H1 (cell line): ENCODE results near the gene ANKFY1. TPM values are rescaled to one million over a fixed set of nuclear protein-coding genes. Genes with fewer than 3 reads are reported as not detected.

Source experiments
- CTCF ChIA-PET: fragments of 300-600 bp; sonication (Branson Sonifier 250); formaldehyde crosslinking; loops from one replicate; lab custom pipeline; 2021; ENCODE audit not compliant: partially characterized antibody; lab: Charles Lee
- POLR2A ChIA-PET: fragments of 300-600 bp; sonication (Branson Sonifier 250); formaldehyde crosslinking; loops from one replicate; lab custom pipeline; 2021; ENCODE audit warnings: inconsistent platforms; ENCODE audit not compliant: partially characterized antibody; lab: Charles Lee
- DNase-seq, 2 experiments: peaks; one replicate each; pipeline versions ENCODE4 v3.0.0 to v3.0.0-alpha.2; 2010 to 2022; ENCODE audit warnings: low spot score in 2 of 2, low read depth in 1 of 2, mixed read lengths in 1 of 2
- FAIRE-seq: peaks from 2 replicates; lab custom pipeline; 2011; peaks lifted over from hg19 to GRCh38; lab: Jason Lieb, UNC
- H2AFZ ChIP-seq: 2 replicates; pipeline ENCODE4 v1.8.1; 2012; ENCODE audit warnings: low read length, inconsistent platforms
- H2AK5ac ChIP-seq: 2 replicates; pipeline ENCODE4 v1.6.1; 2013; ENCODE audit warnings: low read depth, low read length
- H2BK120ac ChIP-seq: replicated peaks from 2 replicates; pipeline ENCODE3; 2013; ENCODE audit warnings: low read depth, low read length, inconsistent platforms
- H2BK12ac ChIP-seq: 2 replicates; pipeline ENCODE4 v1.6.1; 2013; ENCODE audit warnings: low read depth, low read length
- H2BK15ac ChIP-seq: 2 replicates; pipeline ENCODE4 v1.6.1; 2013; ENCODE audit warnings: low read length
- H2BK20ac ChIP-seq: 2 replicates; pipeline ENCODE4 v1.6.1; 2013; ENCODE audit warnings: low read length
- H2BK5ac ChIP-seq: 2 replicates; pipeline ENCODE4 v1.6.1; 2013; ENCODE audit warnings: low read depth, low read length
- H3K14ac ChIP-seq: 2 replicates; pipeline ENCODE4 v1.6.1; 2013; ENCODE audit warnings: inconsistent platforms; ENCODE audit not compliant: insufficient read length
- H3K18ac ChIP-seq: 2 replicates; pipeline ENCODE4 v1.6.1; 2013; ENCODE audit warnings: low read length; ENCODE audit errors: extremely low read depth
- H3K23ac ChIP-seq: 2 replicates; pipeline ENCODE4 v1.6.1; 2013; ENCODE audit warnings: inconsistent platforms; ENCODE audit not compliant: insufficient read length
- H3K23me2 ChIP-seq: 2 replicates; pipeline ENCODE4 v1.6.1; 2013; ENCODE audit warnings: low read depth, low read length
- H3K27ac ChIP-seq: 2 replicates; pipeline ENCODE4 v1.6.1; 2011; ENCODE audit warnings: low read depth, low read length, inconsistent platforms
- H3K27me3 ChIP-seq, 4 experiments: replicated peaks in 1 of 4; 1 replicate in 1 of 4; 2 replicates in 3 of 4; pipeline versions ENCODE4 v1.6.1 to v1.8.1; 2011 to 2013; ENCODE audit warnings: low read length in 3 of 4, mild to moderate bottlenecking in 3 of 4, inconsistent platforms in 2 of 4, mixed read lengths in 2 of 4, moderate library complexity in 1 of 4; ENCODE audit not compliant: control insufficient read depth in 3 of 4, insufficient read depth in 3 of 4; ENCODE audit errors: extremely low read depth in 1 of 4
- H3K36me3 ChIP-seq, 4 experiments: 2 replicates each; pipeline versions ENCODE4 v1.6.1 to v1.8.1; 2011 to 2013; ENCODE audit warnings: mild to moderate bottlenecking in 4 of 4, low read length in 3 of 4, moderate library complexity in 2 of 4, control low read depth in 1 of 4, inconsistent platforms in 1 of 4; ENCODE audit not compliant: insufficient read depth in 4 of 4, control insufficient read depth in 2 of 4
- H3K4ac ChIP-seq: replicated peaks from 2 replicates; pipeline ENCODE3; 2013; ENCODE audit warnings: low read length, low read depth, mixed read lengths, inconsistent platforms; ENCODE audit not compliant: insufficient read length
- H3K4me1 ChIP-seq, 4 experiments: replicated peaks in 1 of 4; 1 replicate in 1 of 4; 2 replicates in 3 of 4; pipeline versions ENCODE4 v1.6.1 to v1.8.1; 2011 to 2013; ENCODE audit warnings: low read length in 3 of 4, inconsistent platforms in 2 of 4, mixed read lengths in 1 of 4; ENCODE audit not compliant: insufficient read depth in 4 of 4, control insufficient read depth in 3 of 4
- H3K4me2 ChIP-seq, 2 experiments: 2 replicates each; pipeline versions ENCODE4 v1.6.1 to v1.8.1; 2011 to 2013; ENCODE audit warnings: low read depth in 2 of 2, low read length in 2 of 2, control low read depth in 1 of 2, inconsistent platforms in 1 of 2, mild to moderate bottlenecking in 1 of 2; ENCODE audit not compliant: insufficient read depth in 1 of 2
- H3K4me3 ChIP-seq, 4 experiments: fragments of 200-600, 300-600 bp in 1 of 4; sonication (generic), shearing (Covaris generic), sonication (Bioruptor Twin) in 1 of 4; 2 replicates each; pipeline versions ENCODE4 v1.5.1 to v1.8.1; 2011 to 2016; ENCODE audit warnings: low read length in 4 of 4, low read depth in 3 of 4, control low read depth in 2 of 4, inconsistent platforms in 2 of 4, mild to moderate bottlenecking in 2 of 4, mixed read lengths in 1 of 4, moderate library complexity in 1 of 4; ENCODE audit not compliant: insufficient read depth in 2 of 4; ENCODE audit errors: extremely low read depth in 1 of 4
- H3K56ac ChIP-seq: replicated peaks from 2 replicates; pipeline ENCODE3; 2013; ENCODE audit warnings: low read depth, mild to moderate bottlenecking, mixed read lengths, low read length, inconsistent platforms; ENCODE audit not compliant: insufficient read length
- H3K79me1 ChIP-seq: 2 replicates; pipeline ENCODE4 v1.6.1; 2013; ENCODE audit warnings: low read depth, low read length, control low read depth
- H3K79me2 ChIP-seq, 2 experiments: 2 replicates each; pipeline versions ENCODE4 v1.6.1 to v1.8.1; 2012 to 2013; ENCODE audit warnings: low read length in 2 of 2, mild to moderate bottlenecking in 2 of 2, inconsistent platforms in 1 of 2; ENCODE audit not compliant: insufficient read depth in 2 of 2, control insufficient read depth in 1 of 2
- H3K9ac ChIP-seq, 4 experiments: replicated peaks in 1 of 4; 1 replicate in 1 of 4; 2 replicates in 3 of 4; pipeline versions ENCODE4 v1.6.1 to v1.8.1; 2011 to 2013; ENCODE audit warnings: low read depth in 3 of 4, low read length in 3 of 4, control low read depth in 2 of 4, mild to moderate bottlenecking in 2 of 4, moderate library complexity in 2 of 4, inconsistent platforms in 1 of 4; ENCODE audit errors: extremely low read depth in 1 of 4
- H3K9me3 ChIP-seq, 2 experiments: 2 replicates each; pipeline versions ENCODE4 v1.6.1 to v1.8.1; 2012 to 2013; ENCODE audit warnings: mild to moderate bottlenecking in 2 of 2, moderate library complexity in 2 of 2, control low read depth in 1 of 2, inconsistent platforms in 1 of 2, low read depth in 1 of 2, low read length in 1 of 2, mixed read lengths in 1 of 2; ENCODE audit not compliant: insufficient read depth in 2 of 2
- H4K20me1 ChIP-seq, 2 experiments: replicated peaks in 1 of 2; 2 replicates each; pipeline versions ENCODE3 to v1.8.1; 2011 to 2013; ENCODE audit warnings: inconsistent platforms in 2 of 2, low read length in 2 of 2, mild to moderate bottlenecking in 1 of 2; ENCODE audit not compliant: insufficient read depth in 2 of 2, control insufficient read depth in 1 of 2
- H4K5ac ChIP-seq: 2 replicates; pipeline ENCODE4 v1.6.1; 2013; ENCODE audit warnings: low read length, low read depth, mixed read lengths, inconsistent platforms; ENCODE audit not compliant: insufficient read length
- H4K8ac ChIP-seq: 2 replicates; pipeline ENCODE4 v1.8.0; 2013; ENCODE audit warnings: mild to moderate bottlenecking, moderate library complexity, low read length, inconsistent platforms; ENCODE audit not compliant: insufficient read depth; ENCODE audit errors: extremely low read depth
- H4K91ac ChIP-seq: replicated peaks from 2 replicates; pipeline ENCODE3; 2013; ENCODE audit warnings: low read length, mixed read lengths, inconsistent platforms; ENCODE audit not compliant: insufficient read length
- CHD1 ChIP-seq: IDR thresholded peaks from 2 replicates; pipeline ENCODE4 v1.6.1; 2012; ENCODE audit warnings: low read depth, low read length, improper control_type of control experiment
- CTBP2 ChIP-seq: IDR thresholded peaks from 2 replicates; pipeline ENCODE4 v1.7.0; 2011; ENCODE audit warnings: borderline replicate concordance, mild to moderate bottlenecking, moderate library complexity, mixed read lengths, low read length; ENCODE audit not compliant: insufficient read depth, insufficient read length
- FOSL1 ChIP-seq: IDR thresholded peaks from 2 replicates; pipeline ENCODE4 v1.6.1; 2011; ENCODE audit warnings: mild to moderate bottlenecking, low read depth, low read length, moderate library complexity; ENCODE audit not compliant: insufficient read depth
- GABPA ChIP-seq: IDR thresholded peaks from 2 replicates; pipeline ENCODE4 v1.6.1; 2011; ENCODE audit warnings: mild to moderate bottlenecking, low read length, moderate library complexity, borderline replicate concordance; ENCODE audit not compliant: insufficient read depth
- HDAC2 ChIP-seq, 2 experiments: fragments of 300-600 bp in 1 of 2; sonication (generic) in 1 of 2; IDR thresholded peaks; 2 replicates each; pipeline ENCODE4 v1.6.1; 2011 to 2012; ENCODE audit warnings: low read depth in 2 of 2, low read length in 2 of 2, mild to moderate bottlenecking in 2 of 2, moderate library complexity in 2 of 2, borderline replicate concordance in 1 of 2, inconsistent platforms in 1 of 2
- MAFK ChIP-seq: IDR thresholded peaks from 2 replicates; pipeline ENCODE4 v1.6.1; 2012; ENCODE audit warnings: low read depth, mild to moderate bottlenecking, improper control_type of control experiment, low read length
- NANOG ChIP-seq: IDR thresholded peaks from 2 replicates; pipeline ENCODE4 v1.6.1; 2011; ENCODE audit warnings: low read length, low read depth, mild to moderate bottlenecking, inconsistent platforms; ENCODE audit not compliant: insufficient read depth, poor library complexity, severe bottlenecking
- PHF8 ChIP-seq: fragments of 200-600 bp; sonication (generic); conservative IDR thresholded peaks from 2 replicates; pipeline ENCODE4 v1.7.1; 2012; ENCODE audit warnings: low read depth, mild to moderate bottlenecking, inconsistent platforms, low read length, moderate library complexity
- RAD21 ChIP-seq, 2 experiments: IDR thresholded peaks in 1 of 2; conservative IDR thresholded peaks in 1 of 2; 2 replicates each; pipeline ENCODE4 v1.6.1; 2011; ENCODE audit warnings: low read depth in 2 of 2, low read length in 2 of 2, improper control_type of control experiment in 1 of 2, inconsistent platforms in 1 of 2, mild to moderate bottlenecking in 1 of 2, moderate library complexity in 1 of 2
- SIX5 ChIP-seq: IDR thresholded peaks from 2 replicates; pipeline ENCODE4 v1.6.1; 2011; ENCODE audit warnings: mild to moderate bottlenecking, low read depth, low read length
- SUZ12 ChIP-seq: fragments of 200-600 bp; sonication (generic); IDR thresholded peaks from 2 replicates; pipeline ENCODE4 v1.6.1; 2012; ENCODE audit warnings: mild to moderate bottlenecking, inconsistent platforms, low read length, moderate library complexity, mixed read lengths
- TAF1 ChIP-seq: IDR thresholded peaks from 2 replicates; pipeline ENCODE4 v1.6.1; 2011; ENCODE audit warnings: mild to moderate bottlenecking, low read depth, low read length
- TAF7 ChIP-seq: optimal IDR thresholded peaks from 2 replicates; pipeline ENCODE3; 2011; ENCODE audit warnings: low read depth, mild to moderate bottlenecking, inconsistent platforms, low read length, moderate library complexity, borderline replicate concordance
- WGBS, 2 experiments: shearing (Covaris generic) in 1 of 2; methylation state at CpG; one replicate each; pipeline versions ENCODE4 v1.1.6 to v1.1.7; 2013 to 2015; ENCODE audit warnings: low lambda C conversion rate in 2 of 2, mixed read lengths in 2 of 2, inconsistent platforms in 1 of 2, low coverage in 1 of 2, missing lambda C conversion rate in 1 of 2; ENCODE audit not compliant: insufficient replicate concordance in 2 of 2, insufficient coverage in 1 of 2, insufficient read length in 1 of 2; ENCODE audit errors: extremely low coverage in 1 of 2, missing lambda C conversion rate in 1 of 2; 5-methylcytosine and 5-hydroxymethylcytosine counted together
- polyA plus RNA-seq, 7 experiments: library from polyadenylated mRNA; depleted of rRNA in 3 of 7; stranded (reverse) in 5 of 7; unstranded in 2 of 7; fragments of >200 nt in 5 of 7; fragments of 200-250 nt in 2 of 7; gene quantifications; 1 replicate in 5 of 7; 2 replicates in 1 of 7; 4 replicates in 1 of 7; pipeline versions ENCODE4 v1.2.1 to v1.2.3, GENCODE V29; 2011 to 2013; ENCODE audit warnings: missing spikeins in 2 of 7, mixed read lengths in 2 of 7
- total RNA-seq: library from RNA; stranded (reverse); fragmentation: NEBNext Ultra II Directional; extraction: Animal tissue kit (Norgen Biotek cat#: 25700); gene quantifications from 2 replicates; pipeline ENCODE4 v1.2.1, GENCODE V29; 2021

ANKFY1 gene
- total and polyA plus RNA-seq, 2 of the 8 experiments (the other 6 are each of a cell fraction or from before 2014, with no cell fraction given), result 28.3 to 45.3 TPM

- no peak overlapping the region for H4K5ac ChIP-seq
- FAIRE-seq, result no peak
- H3K56ac ChIP-seq, result no peak overlapping the region
- H3K9me3 ChIP-seq, result no peaks in the 10 kb centered on the region
- WGBS, 2 experiments, result 89% methylated on average over 7 of the region's 7 CpGs; no CpG with 5 or more reads in 1 of the 2 experiments
- no peak overlapping the region for H3K4me3 ChIP-seq
- no peak overlapping the region for H3K18ac ChIP-seq
- ChIA-PET CTCF (interaction anchor here (1.6 to 2.3 kb wide), 2 partner anchors 9 to 21 kb away, joined by 6 to 8 read pairs; no protein-coding TSS in a partner anchor), POLR2A (no interaction called here)
- peaks cover 7% of the 10 kb centered on the region; the same call in 1 of the 2 replicates for H3K79me1 ChIP-seq
- H2AK5ac ChIP-seq, result no peak overlapping the region
- H3K36me3 ChIP-seq, result peaks cover 42 to 84% (median 74%) of the 10 kb centered on the region in 4 experiments
- H4K8ac ChIP-seq, result no peak overlapping the region
- no peaks in the 10 kb centered on the region for H3K27me3 ChIP-seq
- DNase-seq, result no peak
- no peak overlapping the region for H3K4me2 ChIP-seq
- H2AFZ ChIP-seq, result no peak overlapping the region
- no peak overlapping the region for H4K91ac ChIP-seq
- H3K79me2 ChIP-seq, result no peaks in the 10 kb centered on the region
- no peak overlapping the region for H2BK20ac ChIP-seq
- H3K23me2 ChIP-seq, result no peaks in the 10 kb centered on the region
- H4K20me1 ChIP-seq, result peaks cover 1 to 18% of the 10 kb centered on the region in 2 experiments
- H3K14ac ChIP-seq, result no peak overlapping the region
- H3K27ac ChIP-seq, result no peak overlapping the region
- no peak overlapping the region for H3K9ac ChIP-seq
- H2BK120ac ChIP-seq, result no peak overlapping the region
- H3K4ac ChIP-seq, result no peak overlapping the region
- no peak overlapping the region for H2BK5ac ChIP-seq
- no peaks in the 10 kb centered on the region for H3K4me1 ChIP-seq
- H2BK12ac ChIP-seq, result no peak overlapping the region
- H3K23ac ChIP-seq, result no peak overlapping the region
- H2BK15ac ChIP-seq, result no peak overlapping the region
- no peak for TF ChIP-seq SUZ12
- no peak for TF ChIP-seq FOSL1
- no peak for TF ChIP-seq TAF1
- TF ChIP-seq SIX5, result no peak
- no peak for TF ChIP-seq HDAC2 (IDR thresholded peaks at IDR 0.05; ENCODE audit: borderline replicate concordance in 1 of 2, low read depth in 2 of 2, low read length in 2 of 2)
- TF ChIP-seq CTBP2, result no peak
- no peak for TF ChIP-seq NANOG
- TF ChIP-seq GABPA, result no peak
- no peak for TF ChIP-seq MAFK
- no peak for TF ChIP-seq CHD1
- no peak for TF ChIP-seq PHF8
- TF ChIP-seq TAF7, result no peak
- no peak for TF ChIP-seq RAD21 (IDR thresholded peaks at IDR 0.05 in 1 of 2, conservative IDR thresholded peaks at IDR 0.05 in 1 of 2; ENCODE audit: low read depth in 2 of 2, low read length in 2 of 2)
Measured at GRCh38 chr17:4179071-4179470, 84.7 kb downstream of the ANKFY1 start.
